ENCODE measurements around the gene PRRX2. TPM values are rescaled to one million over a fixed set of nuclear protein-coding genes. Genes with fewer than 3 reads are reported as not detected.
A peak's percentile ranks its signal among the peaks of the same experiment; 100 is the strongest.
"Not testable (repeated sequence)": the region's sequence is repeated elsewhere in the genome, so short reads cannot be mapped to it uniquely, and the experiment has no call there.

The PRRX2 gene
- total RNA-seq, 1 donor from 2014 or later: 20.8 TPM

DNA sequence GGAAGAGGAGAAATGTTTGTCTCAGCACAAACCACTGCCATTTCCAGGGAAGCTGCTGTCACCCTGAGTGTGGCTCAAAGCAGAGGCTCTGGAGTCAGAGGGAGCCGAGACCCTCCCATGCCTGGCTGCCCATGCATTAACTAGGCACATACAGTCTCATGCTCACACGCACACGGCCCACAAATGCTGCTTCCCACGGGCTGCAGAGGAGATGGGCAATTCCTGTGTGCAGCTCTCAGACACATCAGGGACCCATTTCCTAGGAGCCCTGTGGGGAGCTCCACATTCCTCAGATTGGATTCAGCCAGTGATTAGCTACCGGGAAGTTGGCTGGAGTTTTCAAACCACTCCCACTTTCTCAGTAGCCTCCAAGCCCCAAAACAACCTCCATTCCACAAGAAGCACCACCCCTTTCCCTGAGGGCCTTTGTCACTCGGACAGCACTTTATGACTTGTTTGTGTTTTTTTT is 96.5 kb downstream of the PRRX2 start:
- Mint-ChIP-seq H3K4me3 (peak overlapping the region; percentile 53), H3K27ac (peak overlapping the region; percentile 96), H3K36me3 (no peaks in the 10 kb centered on the region), H3K9me3 (no peaks in the 10 kb centered on the region), H3K4me1 (ENCODE audit: unreplicated experiment) (peaks cover 27% of the 10 kb centered on the region), H3K27me3 (no peaks in the 10 kb centered on the region)
- TF ChIP-seq, protein P1, sequence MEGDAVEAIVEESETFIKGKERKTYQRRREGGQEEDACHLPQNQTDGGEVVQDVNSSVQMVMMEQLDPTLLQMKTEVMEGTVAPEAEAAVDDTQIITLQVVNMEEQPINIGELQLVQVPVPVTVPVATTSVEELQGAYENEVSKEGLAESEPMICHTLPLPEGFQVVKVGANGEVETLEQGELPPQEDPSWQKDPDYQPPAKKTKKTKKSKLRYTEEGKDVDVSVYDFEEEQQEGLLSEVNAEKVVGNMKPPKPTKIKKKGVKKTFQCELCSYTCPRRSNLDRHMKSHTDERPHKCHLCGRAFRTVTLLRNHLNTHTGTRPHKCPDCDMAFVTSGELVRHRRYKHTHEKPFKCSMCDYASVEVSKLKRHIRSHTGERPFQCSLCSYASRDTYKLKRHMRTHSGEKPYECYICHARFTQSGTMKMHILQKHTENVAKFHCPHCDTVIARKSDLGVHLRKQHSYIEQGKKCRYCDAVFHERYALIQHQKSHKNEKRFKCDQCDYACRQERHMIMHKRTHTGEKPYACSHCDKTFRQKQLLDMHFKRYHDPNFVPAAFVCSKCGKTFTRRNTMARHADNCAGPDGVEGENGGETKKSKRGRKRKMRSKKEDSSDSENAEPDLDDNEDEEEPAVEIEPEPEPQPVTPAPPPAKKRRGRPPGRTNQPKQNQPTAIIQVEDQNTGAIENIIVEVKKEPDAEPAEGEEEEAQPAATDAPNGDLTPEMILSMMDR (conservative IDR thresholded peaks at IDR 0.05): no peak
- DNase-seq (ENCODE audit: extremely low spot score, unreplicated experiment): no peak

DNA sequence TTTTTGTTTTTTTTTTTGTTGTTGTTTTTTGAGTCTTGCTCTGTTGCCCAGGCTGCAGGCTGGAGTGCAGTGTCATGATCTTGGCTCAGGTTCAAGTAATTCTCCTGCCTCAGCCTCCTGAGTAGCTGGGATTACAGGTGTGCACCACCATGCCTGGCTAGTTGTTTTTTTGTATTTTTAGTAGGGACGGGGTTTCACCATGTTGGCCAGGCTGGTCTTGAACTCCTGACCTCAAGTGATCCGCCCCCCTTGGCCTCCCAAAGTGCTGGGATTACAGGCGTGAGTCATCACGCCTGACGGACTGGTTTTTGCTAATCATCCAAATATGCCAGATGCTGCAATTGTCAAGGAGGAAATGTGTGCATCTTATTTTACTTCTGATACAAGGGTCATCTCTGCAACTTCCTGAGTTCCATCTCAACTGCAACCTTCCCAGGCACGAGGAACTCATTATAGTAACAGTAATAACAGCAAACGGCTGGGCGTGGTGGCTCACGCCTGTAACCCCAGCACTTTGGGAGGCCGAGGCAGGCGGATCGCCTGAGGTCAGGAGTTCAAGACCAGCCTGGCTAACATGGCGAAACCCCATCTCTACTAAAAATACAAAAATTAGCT is 97.0 kb downstream of the PRRX2 start:
- Mint-ChIP-seq H3K4me1 (ENCODE audit: unreplicated experiment) (peaks cover 27% of the 10 kb centered on the region), H3K27ac (peak overlapping the region; percentile 96), H3K4me3 (peak overlapping the region; percentile 31)
- H3K27me3 Mint-ChIP-seq; H3K36me3 Mint-ChIP-seq; DNase-seq (ENCODE audit: extremely low spot score, unreplicated experiment); H3K9me3 Mint-ChIP-seq: not testable (repeated sequence)

DNA sequence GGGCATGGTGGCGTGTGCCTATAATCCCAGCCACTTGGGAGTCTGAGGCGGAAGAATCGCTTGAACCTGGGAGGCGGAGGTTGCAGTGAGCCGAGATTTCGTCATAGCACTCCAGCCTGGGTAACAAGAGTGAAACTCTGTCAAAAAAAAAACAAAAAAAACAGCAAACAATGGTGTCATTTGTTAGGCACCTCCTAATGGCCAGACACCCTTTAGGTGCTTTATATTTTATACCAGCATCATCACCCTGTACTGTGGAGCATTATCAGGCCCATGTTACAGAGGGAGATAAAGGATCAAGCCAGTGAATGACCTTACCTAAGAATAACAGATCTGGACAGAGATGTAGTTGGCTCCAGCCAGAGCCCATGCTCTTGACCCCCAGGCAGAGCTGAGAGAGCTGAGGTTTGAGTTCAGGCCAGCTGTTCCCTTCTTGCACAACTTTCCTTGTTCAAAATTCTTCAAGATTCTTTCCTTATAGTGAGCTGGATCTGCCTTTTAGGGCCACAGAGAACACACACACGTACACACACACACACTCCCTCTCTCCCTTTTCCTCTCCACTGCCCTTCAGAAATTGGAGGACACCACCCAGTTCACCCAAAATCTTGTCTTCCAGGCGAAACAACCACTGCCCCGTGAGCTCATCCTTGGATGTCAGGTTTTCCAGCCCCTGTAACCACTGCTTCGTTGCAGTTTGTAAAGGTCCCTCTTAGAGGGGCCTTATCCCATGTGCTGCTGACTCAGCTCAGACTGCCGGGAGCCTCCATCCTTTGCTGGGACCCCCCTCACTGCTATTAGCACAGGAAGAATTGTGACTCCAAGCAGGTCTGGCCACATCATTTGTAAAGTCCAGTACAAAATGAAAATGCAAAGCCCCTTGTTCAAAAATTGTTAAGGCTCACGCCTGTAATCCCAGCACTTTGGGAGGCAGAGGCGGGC is 97.8 kb downstream of the PRRX2 start:
- H3K4me3 Mint-ChIP-seq: peak overlapping the region; percentile 31
- no peaks in the 10 kb centered on the region for H3K9me3 Mint-ChIP-seq
- H3K36me3 Mint-ChIP-seq: no peaks in the 10 kb centered on the region
- peak overlapping the region; percentile 96 for H3K27ac Mint-ChIP-seq
- no peaks in the 10 kb centered on the region for H3K27me3 Mint-ChIP-seq
- TF ChIP-seq, protein P1 (conservative IDR thresholded peaks at IDR 0.05): no peak
- DNase-seq (ENCODE audit: extremely low spot score, unreplicated experiment): no peak
- H3K4me1 Mint-ChIP-seq (ENCODE audit: unreplicated experiment): peaks cover 23% of the 10 kb centered on the region

DNA sequence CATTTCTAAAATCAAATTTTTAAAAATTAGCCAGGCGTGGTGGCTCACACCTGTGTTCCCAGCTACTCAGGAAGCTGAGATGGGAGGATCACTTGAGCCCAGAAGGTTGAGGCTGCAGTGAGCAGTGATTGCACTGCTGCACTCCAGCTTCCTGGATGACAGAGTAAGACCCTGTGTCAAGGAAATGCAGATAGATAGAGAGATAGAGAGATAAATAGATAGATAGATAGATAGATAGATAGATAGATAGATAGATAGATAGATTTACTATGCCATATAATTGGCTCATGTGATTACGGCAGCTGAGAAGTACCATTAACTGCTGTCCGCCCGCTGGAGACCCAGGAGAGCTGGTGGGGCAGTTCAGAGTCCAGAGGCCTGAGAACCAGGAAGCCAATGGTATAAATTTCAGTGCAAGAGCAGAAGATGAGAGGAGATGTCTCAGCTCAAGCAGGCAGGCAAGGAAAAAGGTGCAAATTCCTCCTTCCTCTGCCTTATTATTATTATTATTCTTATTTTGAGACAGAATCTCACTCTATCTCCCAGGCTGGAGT is 100.4 kb downstream of the PRRX2 start:
- Mint-ChIP-seq H3K9me3 (no peaks in the 10 kb centered on the region), H3K27me3 (no peaks in the 10 kb centered on the region)

DNA sequence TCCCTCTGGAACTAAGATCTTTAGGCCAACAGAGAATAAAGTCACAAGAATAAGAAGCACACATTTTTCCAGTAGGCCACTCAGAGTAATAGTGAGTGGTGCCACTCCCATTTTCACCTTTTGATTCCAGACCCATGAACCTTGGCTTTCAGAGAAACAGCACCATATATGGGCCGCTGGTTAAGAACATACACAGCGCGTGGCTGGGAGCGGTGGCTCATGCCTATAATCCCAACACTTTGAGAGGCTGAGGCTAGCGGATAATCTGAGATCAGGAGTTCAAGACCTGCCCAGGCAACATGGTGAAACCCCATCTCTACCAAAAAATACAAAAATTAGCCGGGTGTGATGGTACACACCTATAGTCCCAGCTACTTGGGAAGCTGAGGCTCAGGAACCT is 103.0 kb downstream of the PRRX2 start:
- Mint-ChIP-seq H3K36me3 (no peaks in the 10 kb centered on the region), H3K9me3 (no peaks in the 10 kb centered on the region), H3K27me3 (no peaks in the 10 kb centered on the region), H3K27ac (no peak overlapping the region), H3K4me1 (ENCODE audit: unreplicated experiment) (peaks cover 2% of the 10 kb centered on the region), H3K4me3 (no peak overlapping the region)
- TF ChIP-seq, protein P1 (conservative IDR thresholded peaks at IDR 0.05): no peak
- no peak for DNase-seq (ENCODE audit: extremely low spot score, unreplicated experiment)

More for the DNA sequence above, 100.4 kb downstream of the PRRX2 start:
- H3K27ac Mint-ChIP-seq: no peak overlapping the region
- DNase-seq (ENCODE audit: extremely low spot score, unreplicated experiment): no peak
- no peaks in the 10 kb centered on the region for H3K36me3 Mint-ChIP-seq
- H3K4me3 Mint-ChIP-seq: no peak overlapping the region
- TF ChIP-seq, protein P1 (conservative IDR thresholded peaks at IDR 0.05): no peak
- peaks cover 22% of the 10 kb centered on the region for H3K4me1 Mint-ChIP-seq (ENCODE audit: unreplicated experiment)

All from type B pancreatic cell (in vitro differentiated cells).